NK-92 (cell line): ENCODE measurements around the gene SH3BGR.
"Not testable (repeated sequence)": the region's sequence is repeated elsewhere in the genome, so short reads cannot be mapped to it uniquely, and the experiment has no call there.

Experiments used
- DNase-seq: peaks from one replicate; lab custom pipeline; 2025; ENCODE audit not compliant: unreplicated experiment; lab: John Stamatoyannopoulos, UW

Gene SH3BGR

GRCh38 chr21:39538453-39539042, 86.8 kb downstream of the SH3BGR start:
- no peak for DNase-seq

- not testable (repeated sequence) for DNase-seq
Measured at GRCh38 chr21:39540367-39540766, 88.6 kb downstream of the SH3BGR start.

- no peak for DNase-seq
Measured at GRCh38 chr21:39542736-39543135, 91.0 kb downstream of the SH3BGR start.

DNA sequence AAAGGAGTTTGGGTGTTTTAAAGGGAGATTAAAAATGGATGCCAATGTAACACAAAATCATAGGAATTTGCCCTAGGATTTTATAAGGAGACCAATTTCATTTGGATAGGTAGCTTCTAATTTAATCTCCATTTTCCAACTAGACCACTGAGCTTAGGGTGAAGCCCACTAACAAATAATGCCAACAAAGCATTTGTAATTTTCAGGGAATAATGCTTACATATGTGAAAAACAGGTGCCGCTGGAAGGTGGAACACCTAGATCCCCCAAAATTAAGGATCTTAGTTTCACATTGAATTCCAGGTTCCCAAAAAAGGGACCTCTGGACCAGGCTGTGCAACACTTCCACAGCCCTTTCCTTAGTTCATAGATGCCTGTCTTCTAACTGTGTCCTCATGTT, 94.8 kb downstream of the SH3BGR start:
- DNase-seq = no peak

- no peak for DNase-seq
Measured at GRCh38 chr21:39552856-39553255, 101.1 kb downstream of the SH3BGR start.

DNA sequence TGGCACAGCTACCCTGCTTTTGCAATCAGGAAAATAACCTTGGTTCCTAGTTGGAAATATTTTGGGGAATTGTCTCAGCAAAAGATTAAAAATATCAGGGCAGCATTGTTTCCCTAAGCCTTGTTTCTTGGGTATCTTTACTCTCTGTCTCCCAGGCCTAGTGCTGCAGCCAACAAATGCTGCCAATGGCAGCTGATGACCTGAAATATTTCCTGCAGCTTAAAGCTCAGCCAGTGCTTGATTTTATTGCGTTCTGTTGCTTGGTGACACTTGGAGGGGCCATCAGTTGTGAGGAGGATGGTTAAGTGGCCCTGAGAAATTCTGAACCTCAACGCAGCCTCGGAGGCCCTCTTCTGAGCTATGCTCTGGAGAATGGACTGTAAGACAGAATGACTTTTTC, 101.6 kb downstream of the SH3BGR start:
- DNase-seq = no peak

GRCh38 chr21:39555911-39556590, 104.3 kb downstream of the SH3BGR start:
- DNase-seq = no peak

- DNase-seq = no peak
Measured at GRCh38 chr21:39559511-39559910, 107.7 kb downstream of the SH3BGR start.

- DNase-seq = no peak
Measured at GRCh38 chr21:39561140-39561539, 109.4 kb downstream of the SH3BGR start.

DNA sequence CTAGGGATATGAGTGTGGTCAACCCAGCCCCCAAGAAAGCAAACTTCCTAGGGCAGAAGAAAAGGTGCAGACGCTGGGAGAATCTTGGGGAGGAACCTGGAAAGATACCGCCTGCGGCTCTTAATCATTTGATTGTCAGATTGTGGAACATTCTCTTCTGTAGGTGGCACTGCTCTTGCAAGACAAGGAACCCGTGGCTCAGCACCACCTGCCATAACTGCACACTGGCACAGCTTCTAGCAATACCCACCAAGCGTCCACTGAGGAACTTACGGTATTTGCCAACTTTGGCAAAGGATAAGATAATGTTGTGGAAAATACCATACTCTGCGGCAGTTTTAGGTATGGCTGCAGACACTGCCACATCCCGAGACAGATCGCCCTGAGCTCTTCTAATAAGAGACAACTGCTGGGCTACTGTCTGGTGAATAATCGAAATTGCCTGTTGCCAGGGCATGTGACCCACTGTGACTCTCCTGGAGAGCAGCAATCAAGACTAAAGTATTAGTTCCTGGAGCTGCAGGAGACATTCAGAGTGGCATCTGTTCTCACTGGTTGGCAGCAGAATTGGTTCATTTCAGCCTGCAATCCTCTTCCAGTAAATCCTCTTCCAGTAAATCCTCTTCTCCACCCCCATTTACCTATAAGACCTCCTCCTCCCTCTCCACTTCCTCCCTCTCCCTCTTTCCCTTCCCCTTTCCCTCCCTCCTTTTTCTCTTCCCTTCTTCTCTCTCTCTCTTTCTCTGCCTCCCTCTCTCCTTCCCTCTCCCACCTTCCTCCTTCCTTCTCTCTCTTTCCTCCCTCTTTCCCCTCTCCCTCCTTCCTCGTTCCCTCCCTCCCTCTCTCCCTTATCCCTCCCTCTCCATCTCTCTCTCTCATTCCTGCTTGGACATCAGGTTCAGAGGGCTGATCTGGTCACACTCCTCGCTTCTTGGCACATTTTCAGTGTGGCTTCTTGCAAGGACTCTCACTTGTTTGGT, 111.3 kb downstream of the SH3BGR start:
- no peak for DNase-seq

DNA sequence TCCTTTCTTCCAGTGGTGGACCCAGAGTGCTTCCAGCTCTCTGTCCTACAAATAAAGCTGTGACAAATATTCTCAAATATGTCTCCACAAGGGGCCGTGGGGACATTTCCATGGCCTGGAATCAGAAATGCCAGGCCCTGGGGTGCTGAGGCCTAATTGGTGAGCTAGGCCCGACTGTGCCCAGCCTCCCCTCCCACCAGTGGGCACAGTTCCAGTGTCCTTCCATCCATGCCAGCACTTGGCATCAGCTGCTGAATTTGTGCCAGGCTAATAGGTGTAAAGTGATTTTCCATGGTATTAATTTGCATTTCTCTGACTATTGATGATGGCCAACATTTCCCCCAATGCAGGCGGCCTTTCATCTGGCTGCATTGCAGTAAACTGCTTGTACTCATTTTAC, 112.4 kb downstream of the SH3BGR start:
- DNase-seq = no peak
